RWPE2 (cell line): Measurements from ENCODE around the gene FARS2.

Experiments used
- ATAC-seq: fragments of 200-7000 bp; cut with Tn5 transposase; 3 replicates; pipeline ENCODE4 v1.9.1; 2021; ENCODE audit warnings: low read depth
- DNase-seq: peaks from one replicate; pipeline ENCODE4 v3.0.0-alpha.2; 2020; ENCODE audit warnings: low spot score
- H3K27ac ChIP-seq: fragments of 450-650 bp; 2 replicates; pipeline ENCODE4 v1.5.1; 2017; ENCODE audit warnings: mild to moderate bottlenecking; ENCODE audit not compliant: poor library complexity, severe bottlenecking
- H3K27me3 ChIP-seq: fragments of 250-450 bp; sonication (Bioruptor Pico); 2 replicates; pipeline ENCODE4 v1.5.1; 2021; ENCODE audit warnings: mild to moderate bottlenecking, moderate library complexity; ENCODE audit not compliant: insufficient read depth, poor library complexity, severe bottlenecking
- H3K36me3 ChIP-seq: fragments of 250-450 bp; sonication (Bioruptor Pico); 2 replicates; pipeline ENCODE4 v1.5.1; 2020; ENCODE audit warnings: low read depth, mild to moderate bottlenecking, moderate library complexity
- H3K4me1 ChIP-seq: fragments of 250-450 bp; sonication (Bioruptor Pico); 2 replicates; pipeline ENCODE4 v1.5.1; 2021; ENCODE audit warnings: mild to moderate bottlenecking, moderate library complexity; ENCODE audit not compliant: insufficient read depth, poor library complexity, severe bottlenecking
- H3K4me3 ChIP-seq: fragments of 250-450 bp; sonication (Bioruptor Pico); 2 replicates; pipeline ENCODE4 v1.5.1; 2021; ENCODE audit warnings: mild to moderate bottlenecking, moderate library complexity; ENCODE audit not compliant: severe bottlenecking
- H3K9me3 ChIP-seq: fragments of 250-450 bp; sonication (Bioruptor Pico); 2 replicates; pipeline ENCODE4 v1.5.1; 2021; ENCODE audit warnings: mild to moderate bottlenecking, moderate library complexity; ENCODE audit not compliant: severe bottlenecking
- CTCF ChIP-seq: fragments of 450-650 bp; IDR thresholded peaks from one replicate; pipeline ENCODE4 v1.5.1; 2017; ENCODE audit warnings: mild to moderate bottlenecking, moderate library complexity; ENCODE audit not compliant: poor library complexity, severe bottlenecking

FARS2 gene

GRCh38 chr6:5359417-5359816 is 98.1 kb downstream of the FARS2 start:
- DNase-seq: no peak
- TF ChIP-seq CTCF: no peak
- ATAC-seq: no peak

DNA sequence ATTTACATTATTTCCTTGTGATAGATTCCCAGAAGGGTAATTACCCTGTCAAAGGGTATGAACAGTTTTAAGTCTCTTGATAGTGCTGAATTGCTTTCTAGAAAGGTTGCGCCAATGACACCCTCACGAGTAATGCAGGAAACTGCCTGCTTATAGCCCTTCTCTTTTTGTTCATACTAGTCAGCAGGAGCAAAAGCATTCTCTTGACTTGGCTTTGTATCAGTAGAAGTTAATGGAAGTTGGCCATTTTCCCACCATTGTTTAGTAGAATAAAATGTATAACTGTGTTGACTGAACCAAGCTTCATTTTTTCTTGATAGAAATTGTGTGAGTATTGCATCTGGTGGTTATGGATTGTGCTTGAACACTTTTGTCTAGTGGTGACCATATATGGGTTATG is 100.1 kb downstream of the FARS2 start:
- Histone ChIP-seq H3K27ac (no peak overlapping the region), H3K36me3 (no peaks in the 10 kb centered on the region), H3K27me3 (no peaks in the 10 kb centered on the region), H3K9me3 (no peaks in the 10 kb centered on the region), H3K4me1 (peaks cover 4% of the 10 kb centered on the region), H3K4me3 (no peak overlapping the region)
- DNase-seq (no peak), ATAC-seq (no peak; the same call in 2 of the 3 replicates)
- TF ChIP-seq CTCF: no peak

More at GRCh38 chr6:5359417-5359816, 98.1 kb downstream of the FARS2 start:
- no peak overlapping the region for H3K27ac ChIP-seq
- no peaks in the 10 kb centered on the region for H3K27me3 ChIP-seq
- H3K4me1 ChIP-seq: peaks cover 4% of the 10 kb centered on the region
- H3K9me3 ChIP-seq: no peaks in the 10 kb centered on the region
- H3K4me3 ChIP-seq: no peak overlapping the region
- no peaks in the 10 kb centered on the region for H3K36me3 ChIP-seq

- Histone ChIP-seq H3K27ac (no peak overlapping the region), H3K36me3 (no peaks in the 10 kb centered on the region), H3K9me3 (no peaks in the 10 kb centered on the region), H3K27me3 (no peaks in the 10 kb centered on the region), H3K4me3 (no peak overlapping the region), H3K4me1 (peaks cover 4% of the 10 kb centered on the region)
- no peak for TF ChIP-seq CTCF
- ATAC-seq (no peak), DNase-seq (no peak)
Measured at GRCh38 chr6:5365436-5366195, 104.3 kb downstream of the FARS2 start.

GRCh38 chr6:5366941-5367340 is 105.6 kb downstream of the FARS2 start:
- H3K9me3 ChIP-seq: no peaks in the 10 kb centered on the region
- H3K27me3 ChIP-seq: no peaks in the 10 kb centered on the region
- no peak overlapping the region for H3K4me3 ChIP-seq
- no peak for TF ChIP-seq CTCF
- no peak overlapping the region for H3K27ac ChIP-seq
- H3K36me3 ChIP-seq: no peaks in the 10 kb centered on the region
- ATAC-seq (no peak), DNase-seq (no peak)
- no peaks in the 10 kb centered on the region for H3K4me1 ChIP-seq

DNA sequence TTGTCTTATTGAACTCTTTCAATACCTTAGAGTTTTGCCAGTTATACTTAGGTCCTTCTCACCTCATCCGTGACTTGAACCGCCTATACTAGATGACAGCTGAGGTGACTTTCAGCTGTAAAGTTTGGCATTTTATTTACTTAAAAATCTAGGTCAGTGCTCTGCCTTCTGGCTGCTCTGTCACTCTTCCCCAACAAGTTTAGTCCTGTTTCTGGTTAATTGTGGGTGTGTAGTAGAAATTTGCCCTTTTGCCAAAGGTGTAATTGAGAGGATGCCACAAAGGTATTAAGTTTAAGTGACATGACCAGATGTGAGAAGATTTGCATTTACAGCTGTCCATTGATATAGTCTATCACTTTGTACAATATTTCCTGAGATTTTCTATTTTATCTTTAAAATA is 106.2 kb downstream of the FARS2 start:
- Histone ChIP-seq H3K9me3 (no peaks in the 10 kb centered on the region), H3K27ac (no peak overlapping the region), H3K4me1 (no peaks in the 10 kb centered on the region), H3K4me3 (no peak overlapping the region), H3K36me3 (no peaks in the 10 kb centered on the region), H3K27me3 (no peaks in the 10 kb centered on the region)
- no peak for TF ChIP-seq CTCF
- ATAC-seq (no peak), DNase-seq (no peak)
